Measurements from ENCODE around the gene IRAK2.

Gene IRAK2

GRCh38 chr3:10224794-10225665, 60.3 kb downstream of the IRAK2 start:
- Histone ChIP-seq H3K4me3 (ENCODE audit: low read length in 2 of 2) (no peak overlapping the region), H3K36me3 (ENCODE audit: control insufficient read depth in 2 of 2, insufficient read depth in 2 of 2, low read length in 2 of 2) (no peaks in the 10 kb centered on the region), H3K4me1 (ENCODE audit: control insufficient read depth in 2 of 2, insufficient read depth in 2 of 2, low read length in 2 of 2) (peaks cover 5 to 10% of the 10 kb centered on the region in 2 donors), H3K27me3 (ENCODE audit: control insufficient read depth in 2 of 2, insufficient read depth in 2 of 2, low read length in 2 of 2) (no peaks in the 10 kb centered on the region), H3K9me3 (ENCODE audit: control insufficient read depth in 2 of 2, low read length in 2 of 2) (no peaks in the 10 kb centered on the region), H3K9ac (ENCODE audit: low read depth in 1 of 2, low read length in 2 of 2) (no peak overlapping the region), H3K27ac (ENCODE audit: low read depth in 2 of 2, low read length in 2 of 2) (peak overlapping the region in 1 of 2 donors; percentile 38)

- no peak overlapping the region for H3K27ac ChIP-seq (ENCODE audit: low read depth in 2 of 2, low read length in 2 of 2)
- no peak overlapping the region for H3K4me3 ChIP-seq (ENCODE audit: low read length in 2 of 2)
- H3K36me3 ChIP-seq (ENCODE audit: control insufficient read depth in 2 of 2, insufficient read depth in 2 of 2, low read length in 2 of 2): no peaks in the 10 kb centered on the region
- peaks cover 5 to 10% of the 10 kb centered on the region in 2 donors for H3K4me1 ChIP-seq (ENCODE audit: control insufficient read depth in 2 of 2, insufficient read depth in 2 of 2, low read length in 2 of 2)
- H3K27me3 ChIP-seq (ENCODE audit: control insufficient read depth in 2 of 2, insufficient read depth in 2 of 2, low read length in 2 of 2): no peaks in the 10 kb centered on the region
- no peak overlapping the region for H3K9ac ChIP-seq (ENCODE audit: low read depth in 1 of 2, low read length in 2 of 2)
- H3K9me3 ChIP-seq (ENCODE audit: control insufficient read depth in 2 of 2, low read length in 2 of 2): no peaks in the 10 kb centered on the region
Observed at GRCh38 chr3:10226293-10226692, 61.6 kb downstream of the IRAK2 start.

- H3K4me1 ChIP-seq (ENCODE audit: control insufficient read depth in 2 of 2, insufficient read depth in 2 of 2, low read length in 2 of 2): peaks cover 5 to 8% of the 10 kb centered on the region in 2 donors
- no peak overlapping the region for H3K27ac ChIP-seq (ENCODE audit: low read depth in 2 of 2, low read length in 2 of 2)
- H3K4me3 ChIP-seq (ENCODE audit: low read length in 2 of 2): no peak overlapping the region
- no peaks in the 10 kb centered on the region for H3K27me3 ChIP-seq (ENCODE audit: control insufficient read depth in 2 of 2, insufficient read depth in 2 of 2, low read length in 2 of 2)
- no peaks in the 10 kb centered on the region for H3K9me3 ChIP-seq (ENCODE audit: control insufficient read depth in 2 of 2, low read length in 2 of 2)
- H3K9ac ChIP-seq (ENCODE audit: low read depth in 1 of 2, low read length in 2 of 2): no peak overlapping the region
- no peaks in the 10 kb centered on the region for H3K36me3 ChIP-seq (ENCODE audit: control insufficient read depth in 2 of 2, insufficient read depth in 2 of 2, low read length in 2 of 2)
Observed at GRCh38 chr3:10228248-10228950, 63.7 kb downstream of the IRAK2 start.

GRCh38 chr3:10229576-10229975, 64.9 kb downstream of the IRAK2 start:
- Histone ChIP-seq H3K36me3 (ENCODE audit: control insufficient read depth in 2 of 2, insufficient read depth in 2 of 2, low read length in 2 of 2) (peaks cover 0 to 4% of the 10 kb centered on the region in 2 donors), H3K9me3 (ENCODE audit: control insufficient read depth in 2 of 2, low read length in 2 of 2) (no peaks in the 10 kb centered on the region), H3K4me3 (ENCODE audit: low read length in 2 of 2) (no peak overlapping the region), H3K9ac (ENCODE audit: low read depth in 1 of 2, low read length in 2 of 2) (no peak overlapping the region), H3K27ac (ENCODE audit: low read depth in 2 of 2, low read length in 2 of 2) (no peak overlapping the region), H3K4me1 (ENCODE audit: control insufficient read depth in 2 of 2, insufficient read depth in 2 of 2, low read length in 2 of 2) (peaks cover 0 to 3% of the 10 kb centered on the region in 2 donors), H3K27me3 (ENCODE audit: control insufficient read depth in 2 of 2, insufficient read depth in 2 of 2, low read length in 2 of 2) (no peaks in the 10 kb centered on the region)

- Histone ChIP-seq H3K36me3 (ENCODE audit: control insufficient read depth in 2 of 2, insufficient read depth in 2 of 2, low read length in 2 of 2) (peaks cover 0 to 8% of the 10 kb centered on the region in 2 donors), H3K4me3 (ENCODE audit: low read length in 2 of 2) (no peak overlapping the region), H3K27ac (ENCODE audit: low read depth in 2 of 2, low read length in 2 of 2) (no peak overlapping the region), H3K27me3 (ENCODE audit: control insufficient read depth in 2 of 2, insufficient read depth in 2 of 2, low read length in 2 of 2) (no peaks in the 10 kb centered on the region), H3K4me1 (ENCODE audit: control insufficient read depth in 2 of 2, insufficient read depth in 2 of 2, low read length in 2 of 2) (no peaks in the 10 kb centered on the region), H3K9me3 (ENCODE audit: control insufficient read depth in 2 of 2, low read length in 2 of 2) (no peaks in the 10 kb centered on the region), H3K9ac (ENCODE audit: low read depth in 1 of 2, low read length in 2 of 2) (peak overlapping the region in 1 of 2 donors; percentile 26)
Observed at GRCh38 chr3:10232137-10232536, 67.4 kb downstream of the IRAK2 start.

- H3K27ac ChIP-seq (ENCODE audit: low read depth in 2 of 2, low read length in 2 of 2): no peak overlapping the region
- H3K36me3 ChIP-seq (ENCODE audit: control insufficient read depth in 2 of 2, insufficient read depth in 2 of 2, low read length in 2 of 2): peaks cover 0 to 8% of the 10 kb centered on the region in 2 donors
- H3K4me3 ChIP-seq (ENCODE audit: low read length in 2 of 2): no peak overlapping the region
- no peak overlapping the region for H3K9ac ChIP-seq (ENCODE audit: low read depth in 1 of 2, low read length in 2 of 2)
- no peaks in the 10 kb centered on the region for H3K9me3 ChIP-seq (ENCODE audit: control insufficient read depth in 2 of 2, low read length in 2 of 2)
- no peaks in the 10 kb centered on the region for H3K27me3 ChIP-seq (ENCODE audit: control insufficient read depth in 2 of 2, insufficient read depth in 2 of 2, low read length in 2 of 2)
- H3K4me1 ChIP-seq (ENCODE audit: control insufficient read depth in 2 of 2, insufficient read depth in 2 of 2, low read length in 2 of 2): no peaks in the 10 kb centered on the region
Observed at GRCh38 chr3:10233988-10234387, 69.3 kb downstream of the IRAK2 start.

GRCh38 chr3:10234526-10235230, 70.0 kb downstream of the IRAK2 start:
- no peaks in the 10 kb centered on the region for H3K9me3 ChIP-seq (ENCODE audit: control insufficient read depth in 2 of 2, low read length in 2 of 2)
- H3K27me3 ChIP-seq (ENCODE audit: control insufficient read depth in 2 of 2, insufficient read depth in 2 of 2, low read length in 2 of 2): no peaks in the 10 kb centered on the region
- peaks cover 0 to 8% of the 10 kb centered on the region in 2 donors for H3K36me3 ChIP-seq (ENCODE audit: control insufficient read depth in 2 of 2, insufficient read depth in 2 of 2, low read length in 2 of 2)
- no peak overlapping the region for H3K27ac ChIP-seq (ENCODE audit: low read depth in 2 of 2, low read length in 2 of 2)
- H3K4me1 ChIP-seq (ENCODE audit: control insufficient read depth in 2 of 2, insufficient read depth in 2 of 2, low read length in 2 of 2): no peaks in the 10 kb centered on the region
- no peak overlapping the region for H3K9ac ChIP-seq (ENCODE audit: low read depth in 1 of 2, low read length in 2 of 2)
- H3K4me3 ChIP-seq (ENCODE audit: low read length in 2 of 2): no peak overlapping the region

GRCh38 chr3:10235551-10235950, 70.8 kb downstream of the IRAK2 start:
- Histone ChIP-seq H3K9me3 (ENCODE audit: control insufficient read depth in 2 of 2, low read length in 2 of 2) (no peaks in the 10 kb centered on the region), H3K4me3 (ENCODE audit: low read length in 2 of 2) (no peak overlapping the region), H3K4me1 (ENCODE audit: control insufficient read depth in 2 of 2, insufficient read depth in 2 of 2, low read length in 2 of 2) (no peaks in the 10 kb centered on the region), H3K9ac (ENCODE audit: low read depth in 1 of 2, low read length in 2 of 2) (no peak overlapping the region), H3K36me3 (ENCODE audit: control insufficient read depth in 2 of 2, insufficient read depth in 2 of 2, low read length in 2 of 2) (peaks cover 0 to 8% of the 10 kb centered on the region in 2 donors), H3K27me3 (ENCODE audit: control insufficient read depth in 2 of 2, insufficient read depth in 2 of 2, low read length in 2 of 2) (no peaks in the 10 kb centered on the region), H3K27ac (ENCODE audit: low read depth in 2 of 2, low read length in 2 of 2) (no peak overlapping the region)

- Histone ChIP-seq H3K27ac (ENCODE audit: low read depth in 2 of 2, low read length in 2 of 2) (no peak overlapping the region), H3K9ac (ENCODE audit: low read depth in 1 of 2, low read length in 2 of 2) (no peak overlapping the region), H3K27me3 (ENCODE audit: control insufficient read depth in 2 of 2, insufficient read depth in 2 of 2, low read length in 2 of 2) (no peaks in the 10 kb centered on the region), H3K9me3 (ENCODE audit: control insufficient read depth in 2 of 2, low read length in 2 of 2) (no peaks in the 10 kb centered on the region), H3K4me3 (ENCODE audit: low read length in 2 of 2) (no peak overlapping the region), H3K36me3 (ENCODE audit: control insufficient read depth in 2 of 2, insufficient read depth in 2 of 2, low read length in 2 of 2) (peaks cover 0 to 8% of the 10 kb centered on the region in 2 donors), H3K4me1 (ENCODE audit: control insufficient read depth in 2 of 2, insufficient read depth in 2 of 2, low read length in 2 of 2) (peaks cover 0 to 4% of the 10 kb centered on the region in 2 donors)
Observed at GRCh38 chr3:10238345-10239183, 73.8 kb downstream of the IRAK2 start.
